Limb (tissue), 2 donors: ENCODE results near the gene PSMC3.
A peak's percentile ranks its signal among the peaks of the same experiment; 100 is the strongest.

Source experiments
- DNase-seq, 2 donors: peaks; one replicate each; pipeline ENCODE4 v3.0.0-alpha.2; 2016; ENCODE audit errors: extremely low spot score in 2 of 2

The PSMC3 gene

DNA sequence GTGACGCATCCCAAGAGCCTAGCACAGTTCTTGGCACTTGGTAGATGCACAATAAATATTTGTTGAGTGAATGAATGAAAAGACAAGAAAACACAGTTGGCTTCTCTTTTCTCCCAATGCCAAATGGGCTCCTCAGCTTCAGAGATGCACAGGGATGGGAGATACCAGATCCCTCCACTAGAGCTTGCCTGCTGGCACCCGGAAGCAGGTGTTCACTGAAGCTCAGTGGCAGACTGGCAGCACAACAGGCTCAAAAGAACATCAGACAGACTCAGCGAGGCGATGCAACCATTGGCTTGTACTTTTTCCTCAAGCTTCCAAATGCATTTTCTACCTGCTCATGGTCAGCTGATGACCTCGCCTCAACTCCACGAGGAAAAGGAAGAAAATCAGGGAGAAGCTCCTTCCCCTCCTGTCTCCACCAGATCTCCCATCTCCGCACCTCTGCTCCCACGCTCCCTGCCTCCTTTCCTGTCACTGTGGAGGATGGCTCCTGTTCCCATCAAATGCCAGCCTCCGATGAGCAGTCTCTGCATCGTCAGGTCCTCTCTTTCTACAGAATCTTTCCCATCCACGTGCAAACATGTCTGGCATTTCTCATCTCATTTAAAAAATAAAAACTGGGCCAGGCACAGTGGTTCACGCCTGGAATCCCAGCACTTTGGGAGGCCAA is 16.9 kb upstream of the PSMC3 start:
- no peak for DNase-seq

GRCh38 chr11:47442514-47442913 is 16.3 kb upstream of the PSMC3 start:
- DNase-seq = no peak

GRCh38 chr11:47441421-47441820 is 15.2 kb upstream of the PSMC3 start:
- no peak for DNase-seq

- no peak for DNase-seq
Measured at GRCh38 chr11:47440054-47440476, 13.8 kb upstream of the PSMC3 start.

- no peak for DNase-seq
Measured at GRCh38 chr11:47438721-47439120, 12.5 kb upstream of the PSMC3 start.

- no peak for DNase-seq
Measured at GRCh38 chr11:47437746-47438418, 11.6 kb upstream of the PSMC3 start.

- DNase-seq = no peak
Measured at GRCh38 chr11:47437218-47437745, 11.0 kb upstream of the PSMC3 start.

DNA sequence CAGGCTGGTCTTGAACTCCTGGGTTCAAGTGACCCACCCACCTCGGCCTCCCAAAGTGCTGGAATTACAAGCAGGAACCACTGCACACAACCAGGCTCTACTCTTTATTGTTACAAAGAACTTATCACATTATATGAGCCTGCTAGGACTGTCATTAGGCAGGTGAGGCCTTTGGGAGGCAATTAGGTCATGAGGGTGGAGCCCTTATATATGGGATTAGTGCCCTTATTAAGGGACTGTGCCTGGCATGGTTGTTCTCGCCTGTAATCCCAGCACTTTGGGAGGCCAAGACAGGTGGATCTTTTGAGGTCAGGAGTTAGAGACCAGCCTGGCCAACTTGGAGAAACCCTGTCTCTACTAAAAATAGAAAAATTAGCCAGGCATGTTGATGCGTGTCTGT is 10.5 kb upstream of the PSMC3 start:
- DNase-seq = no peak

DNA sequence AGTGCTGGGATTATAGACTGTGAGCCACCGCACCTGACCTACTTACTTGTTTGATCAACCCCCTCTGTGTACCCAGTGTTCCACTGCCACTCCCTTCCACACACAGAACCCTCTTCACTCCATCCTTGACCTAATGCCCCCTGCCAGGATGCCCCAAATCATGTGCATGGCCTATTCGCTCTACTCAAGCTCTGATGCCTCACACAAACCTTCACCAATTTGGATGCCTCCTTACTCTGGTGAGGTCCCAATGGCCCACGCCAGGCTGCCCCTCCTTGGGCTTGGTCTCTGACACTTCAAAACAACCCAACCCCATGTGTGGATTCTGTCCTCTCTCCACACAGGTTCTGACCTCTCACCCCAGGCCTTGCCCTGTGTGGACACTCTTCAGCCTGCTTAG is 9.4 kb upstream of the PSMC3 start:
- DNase-seq = no peak

DNA sequence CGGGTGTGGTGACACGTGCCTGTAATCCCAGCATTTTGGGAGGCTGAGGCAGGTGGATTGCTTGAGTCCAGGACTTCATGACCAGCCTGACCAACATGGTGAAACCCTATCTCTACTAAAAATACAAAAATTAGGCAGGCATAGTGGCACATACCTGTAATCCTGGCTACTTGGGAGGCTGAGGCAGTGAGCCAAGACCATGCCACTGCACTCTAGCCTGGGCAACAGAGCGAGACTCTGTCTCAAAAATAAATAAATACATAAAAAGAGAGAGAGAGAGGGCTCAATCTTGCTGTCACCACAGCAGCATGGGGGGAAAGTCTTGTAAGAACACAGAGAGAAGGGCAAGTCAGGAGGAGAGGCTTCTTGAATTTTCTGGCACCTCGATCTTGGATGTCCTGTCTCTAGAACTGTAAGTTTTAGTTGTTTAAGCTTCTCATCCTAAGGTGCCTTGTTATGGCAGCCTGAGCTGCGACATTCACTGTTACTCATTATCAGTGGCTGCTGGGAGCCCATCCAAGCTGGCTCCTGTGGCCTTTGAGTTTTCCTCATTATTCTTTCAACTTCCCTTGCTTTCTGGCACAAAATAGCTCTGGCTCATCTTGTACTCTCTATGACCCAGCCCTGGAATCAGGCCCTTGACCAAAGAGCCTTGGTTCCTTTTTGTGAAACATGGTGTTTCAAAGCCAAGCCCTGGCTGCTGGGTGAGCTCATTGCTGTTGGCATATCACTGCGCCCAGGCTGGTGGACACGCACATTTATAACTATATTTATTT is 8.0 kb upstream of the PSMC3 start:
- no peak for DNase-seq

DNA sequence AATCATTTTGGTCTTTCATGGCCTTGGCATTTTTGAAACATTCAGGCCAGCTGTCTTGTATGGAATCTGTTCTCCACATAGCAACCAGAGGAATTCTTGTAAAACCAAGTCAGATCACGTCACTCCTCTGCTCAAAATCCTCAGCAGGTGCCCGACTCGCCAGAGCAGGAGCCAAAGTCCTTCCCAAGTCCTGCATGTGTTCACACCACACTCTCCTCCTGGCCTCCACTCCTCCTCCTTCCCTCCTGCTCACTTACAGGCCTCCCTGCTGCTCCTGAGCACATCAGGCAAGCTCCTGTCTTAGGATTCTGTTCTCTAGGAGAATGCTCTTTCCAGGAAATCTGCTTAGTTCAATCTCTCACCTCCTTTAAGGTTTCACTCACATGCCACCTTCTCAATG is 6.9 kb upstream of the PSMC3 start:
- no peak for DNase-seq

- no peak for DNase-seq
Measured at GRCh38 chr11:47431356-47432083, 5.3 kb upstream of the PSMC3 start.

GRCh38 chr11:47430524-47430923 is 4.3 kb upstream of the PSMC3 start:
- DNase-seq = no peak

- no peak for DNase-seq
Measured at GRCh38 chr11:47425611-47426010, 628 bp downstream of the PSMC3 start.

DNA sequence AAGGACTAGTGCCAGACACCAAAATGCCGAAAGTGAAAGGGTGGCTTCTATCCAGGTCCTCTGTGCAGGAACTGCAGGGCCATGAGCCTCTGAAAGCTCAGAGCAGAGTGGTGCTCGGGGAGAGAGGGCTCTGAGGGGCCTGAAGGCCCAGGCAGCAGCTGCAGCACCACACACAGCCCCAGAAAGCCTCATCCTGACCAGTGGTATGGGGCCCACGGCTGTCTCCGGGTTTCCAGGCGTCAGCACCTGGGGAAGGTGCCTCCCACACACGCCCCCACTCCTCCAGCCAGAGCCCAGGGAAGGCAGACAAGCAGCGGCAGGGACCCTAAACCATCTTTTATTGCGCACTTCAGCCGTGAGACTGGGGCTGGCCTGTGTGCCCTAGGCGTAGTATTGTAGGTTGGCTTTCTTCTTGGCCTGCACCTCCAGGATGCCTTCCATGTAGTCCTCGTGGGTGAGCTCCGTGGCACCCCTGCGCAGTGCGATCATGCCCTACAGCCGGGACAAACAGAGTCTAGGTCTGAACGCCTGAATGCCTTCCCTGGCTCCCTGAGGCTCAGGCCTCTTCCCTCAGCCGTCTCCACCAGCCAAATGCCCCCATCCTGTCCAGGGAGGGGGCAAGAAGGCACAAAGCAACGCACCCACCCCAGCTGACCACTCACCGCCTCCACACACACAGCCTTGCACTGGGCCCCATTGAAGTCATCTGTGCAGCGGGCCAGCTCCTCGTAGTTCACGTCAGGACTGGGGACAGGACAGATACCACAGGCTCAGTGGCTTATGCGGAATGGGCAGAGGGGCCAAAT is 7.6 kb downstream of the PSMC3 start:
- no peak for DNase-seq

GRCh38 chr11:47417712-47418111 is 8.5 kb downstream of the PSMC3 start:
- DNase-seq = no peak

DNA sequence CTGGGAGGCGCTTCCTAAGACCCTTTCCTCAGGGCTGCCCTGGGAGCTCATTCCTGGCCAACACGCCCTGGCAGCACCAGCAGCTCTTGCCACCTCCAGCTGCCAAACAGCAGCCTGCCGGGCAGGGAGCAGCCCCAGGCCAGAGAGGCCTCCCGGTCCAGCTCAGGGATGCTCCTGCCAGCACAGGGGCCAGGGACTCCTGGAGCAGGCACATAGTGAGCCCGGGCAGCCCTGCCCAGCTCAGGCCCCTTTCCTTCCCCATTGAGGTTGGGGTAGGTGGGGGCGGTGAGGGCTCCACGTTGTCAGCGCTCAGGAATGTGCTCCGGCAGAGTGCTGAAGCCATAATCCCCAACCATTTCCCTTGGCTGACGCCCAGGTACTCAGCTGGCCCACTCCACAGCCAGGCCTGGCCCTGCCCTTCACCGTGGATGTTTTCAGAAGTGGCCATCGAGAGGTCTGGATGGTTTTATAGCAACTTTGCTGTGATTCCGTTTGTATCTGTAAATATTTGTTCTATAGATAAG is 10.2 kb downstream of the PSMC3 start:
- peak; percentile 74 to 84 for DNase-seq

- no peak for DNase-seq
Measured at GRCh38 chr11:47415091-47415854, 11.0 kb downstream of the PSMC3 start.

DNA sequence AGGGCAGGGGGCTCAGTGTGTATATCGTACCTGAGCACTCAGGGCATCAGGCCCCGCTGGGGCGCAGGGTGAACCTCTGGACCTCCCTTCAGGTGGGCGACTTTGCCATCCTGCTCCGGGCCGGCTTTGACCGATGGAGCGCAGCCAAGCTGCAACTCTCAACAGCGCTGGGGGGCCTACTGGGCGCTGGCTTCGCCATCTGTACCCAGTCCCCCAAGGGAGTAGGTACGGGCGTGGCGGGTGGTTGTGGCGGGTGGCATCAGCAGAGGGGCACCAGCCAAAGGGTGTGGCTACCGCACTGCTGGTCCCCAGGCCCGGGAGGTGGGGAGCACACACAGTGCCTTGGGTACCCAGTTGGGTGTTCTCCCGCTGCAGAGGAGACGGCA is 11.6 kb downstream of the PSMC3 start:
- no peak for DNase-seq
